Cardiac ventricle fibroblast (primary cell): ENCODE results near the gene VSIG10L. TPM values are rescaled to one million over a fixed set of nuclear protein-coding genes. Genes with fewer than 3 reads are reported as not detected.

Source experiments
- total RNA-seq: library from RNA; depleted of rRNA; stranded (reverse); fragments of >200 nt; gene quantifications from 2 replicates; pipeline ENCODE4 v1.2.3, GENCODE V29; 2015

VSIG10L gene
- total RNA-seq, result 0.31 and 0.98 TPM in 2 replicates

GRCh38 chr19:51341976-51342580 is at the start of gene VSIG10L:
TSS of gene VSIG10L (minus strand) at chr19:51342139. CDS start at chr19:51342124, 15 bp downstream.

GRCh38 chr19:51387924-51388389 is 46.0 kb upstream of the VSIG10L start, which contains the start of gene LIM2:
TSS of gene LIM2 (minus strand) at chr19:51387974. CDS start at chr19:51387443, 531 bp downstream.

GRCh38 chr19:51372649-51373504 is 30.9 kb upstream of the VSIG10L start, which contains the start of gene NKG7:
TSS of gene NKG7 (minus strand) at chr19:51372654. CDS start at chr19:51372535, 119 bp downstream.

GRCh38 chr19:51368366-51369282 is 26.7 kb upstream of the VSIG10L start, which contains the start of gene CLDND2:
TSS of gene CLDND2 (minus strand) at chr19:51369003. CDS start at chr19:51368577, 426 bp downstream.

GRCh38 chr19:51365965-51366388 is 24.0 kb upstream of the VSIG10L start, which contains the start of gene ETFB:
TSS of gene ETFB (minus strand) at chr19:51366388. CDS start at chr19:51366326, 62 bp downstream.

GRCh38 chr19:51311351-51312257 is 30.3 kb downstream of the VSIG10L start, which contains the start of gene IGLON5:
TSS of gene IGLON5 (plus strand) at chr19:51311644. CDS start at chr19:51311848, 204 bp downstream.

Other genes with a start within 250 kb of the VSIG10L start
- 14.0 and 18.0 TPM in 2 replicates for gene CTU1, start 233.7 kb downstream of the VSIG10L start, total RNA-seq
- not detected in 2 replicates for gene SIGLEC9, start 217.2 kb downstream of the VSIG10L start, total RNA-seq
- not detected in 2 replicates for gene SIGLEC7, start 199.8 kb downstream of the VSIG10L start, total RNA-seq
- not detected in 2 replicates for gene CD33, start 117.1 kb downstream of the VSIG10L start, total RNA-seq
- gene SIGLECL1, start 91.1 kb downstream of the VSIG10L start, total RNA-seq, result not detected in 2 replicates
- 0.44 and 0.62 TPM in 2 replicates for gene IGLON5, start 30.5 kb downstream of the VSIG10L start, total RNA-seq
- 183 and 207 TPM in 2 replicates for gene ETFB, start 24.2 kb upstream of the VSIG10L start, total RNA-seq
- gene CLDND2, start 26.9 kb upstream of the VSIG10L start, total RNA-seq, result not detected in 2 replicates
- not detected in 2 replicates for gene NKG7, start 30.5 kb upstream of the VSIG10L start, total RNA-seq
- gene LIM2, start 45.8 kb upstream of the VSIG10L start, total RNA-seq, result not detected in 2 replicates
- 0.20 TPM in 1 of 2 replicates, not detected in the other for gene C19orf84, start 48.5 kb upstream of the VSIG10L start, total RNA-seq
- not detected in 2 replicates for gene SIGLEC10, start 75.5 kb upstream of the VSIG10L start, total RNA-seq
- not detected in 2 replicates for gene SIGLEC8, start 116.3 kb upstream of the VSIG10L start, total RNA-seq
- not detected in 2 replicates for gene CEACAM18, start 136.4 kb upstream of the VSIG10L start, total RNA-seq
- gene SIGLEC12, start 159.7 kb upstream of the VSIG10L start, total RNA-seq, result not detected in 2 replicates
- not detected in 2 replicates for gene SIGLEC6, start 189.5 kb upstream of the VSIG10L start, total RNA-seq
- gene ZNF175, start 229.1 kb upstream of the VSIG10L start, total RNA-seq, result 4.3 and 6.6 TPM in 2 replicates